Parathyroid adenoma (tissue), 2 donors: Measurements from ENCODE around the gene NDUFB8.

ENCODE experiments used
- H2AFZ ChIP-seq: fragments of 300-600 bp; sonication (generic); one replicate; pipeline ENCODE4 v1.7.0; 2017; ENCODE audit warnings: antibody characterized with exemption, mild to moderate bottlenecking
- H3K27ac ChIP-seq: fragments of 300-600 bp; sonication (generic); one replicate; pipeline ENCODE4 v1.7.0; 2017
- H3K27me3 ChIP-seq: fragments of 300-600 bp; sonication (generic); one replicate; pipeline ENCODE4 v1.7.0; 2017; ENCODE audit warnings: low read length; ENCODE audit not compliant: control insufficient read depth, insufficient read depth
- H3K36me3 ChIP-seq: fragments of 300-600 bp; sonication (generic); one replicate; pipeline ENCODE4 v1.7.0; 2017; ENCODE audit warnings: low read length; ENCODE audit not compliant: control insufficient read depth, insufficient read depth
- H3K4me1 ChIP-seq: fragments of 300-600 bp; sonication (generic); one replicate; pipeline ENCODE4 v1.7.0; 2017; ENCODE audit warnings: control low read depth
- H3K4me2 ChIP-seq: fragments of 300-600 bp; sonication (generic); one replicate; pipeline ENCODE4 v1.7.0; 2017; ENCODE audit warnings: low read length
- H3K4me3 ChIP-seq: fragments of 300-600 bp; sonication (generic); one replicate; pipeline ENCODE4 v1.7.0; 2017; ENCODE audit warnings: low read depth, low read length
- H3K79me2 ChIP-seq: fragments of 300-600 bp; sonication (generic); one replicate; pipeline ENCODE4 v1.7.0; 2017; ENCODE audit warnings: control low read depth
- H3K9ac ChIP-seq: fragments of 300-600 bp; sonication (generic); one replicate; pipeline ENCODE4 v1.7.0; 2017; ENCODE audit warnings: mild to moderate bottlenecking
- H3K9me3 ChIP-seq: fragments of 300-600 bp; sonication (generic); one replicate; pipeline ENCODE4 v1.7.0; 2017; ENCODE audit warnings: low read length; ENCODE audit not compliant: control insufficient read depth
- CTCF ChIP-seq: fragments of 300-600 bp; sonication (generic); IDR thresholded peaks from one replicate; pipeline ENCODE4 v1.7.0; 2017; ENCODE audit warnings: antibody characterized with exemption, mild to moderate bottlenecking
- donor health status: primary hyperparathyroidism.

NDUFB8 gene

GRCh38 chr10:100487529-100487928 lies 42.1 kb downstream of the NDUFB8 start:
- Histone ChIP-seq H3K9ac (no peak overlapping the region), H3K4me1 (no peaks in the 10 kb centered on the region), H3K79me2 (no peaks in the 10 kb centered on the region), H3K27ac (no peak overlapping the region), H3K36me3 (no peaks in the 10 kb centered on the region), H2AFZ (no peak overlapping the region), H3K4me2 (no peak overlapping the region), H3K4me3 (no peak overlapping the region), H3K9me3 (no peaks in the 10 kb centered on the region), H3K27me3 (no peaks in the 10 kb centered on the region)
- TF ChIP-seq CTCF: no peak

- H3K79me2 ChIP-seq: no peaks in the 10 kb centered on the region
- H3K27me3 ChIP-seq: no peaks in the 10 kb centered on the region
- TF ChIP-seq CTCF: no peak
- H3K4me1 ChIP-seq: no peaks in the 10 kb centered on the region
- no peak overlapping the region for H2AFZ ChIP-seq
- H3K36me3 ChIP-seq: no peaks in the 10 kb centered on the region
- no peaks in the 10 kb centered on the region for H3K9me3 ChIP-seq
- no peak overlapping the region for H3K4me3 ChIP-seq
- H3K4me2 ChIP-seq: no peak overlapping the region
- H3K27ac ChIP-seq: no peak overlapping the region
- H3K9ac ChIP-seq: no peak overlapping the region
These were observed 43.7 kb downstream of the NDUFB8 start for GRCh38 chr10:100485801-100486495.

GRCh38 chr10:100485366-100485765 lies 44.3 kb downstream of the NDUFB8 start:
- H3K4me1 ChIP-seq: no peaks in the 10 kb centered on the region
- H3K79me2 ChIP-seq: no peaks in the 10 kb centered on the region
- H2AFZ ChIP-seq: no peak overlapping the region
- TF ChIP-seq CTCF: no peak
- no peak overlapping the region for H3K27ac ChIP-seq
- H3K36me3 ChIP-seq: no peaks in the 10 kb centered on the region
- no peaks in the 10 kb centered on the region for H3K9me3 ChIP-seq
- H3K4me3 ChIP-seq: no peak overlapping the region
- no peak overlapping the region for H3K4me2 ChIP-seq
- no peak overlapping the region for H3K9ac ChIP-seq
- no peaks in the 10 kb centered on the region for H3K27me3 ChIP-seq

- no peaks in the 10 kb centered on the region for H3K36me3 ChIP-seq
- H3K9ac ChIP-seq: no peak overlapping the region
- H3K4me3 ChIP-seq: no peak overlapping the region
- no peaks in the 10 kb centered on the region for H3K79me2 ChIP-seq
- no peak overlapping the region for H3K27ac ChIP-seq
- no peak overlapping the region for H2AFZ ChIP-seq
- H3K4me2 ChIP-seq: no peak overlapping the region
- no peaks in the 10 kb centered on the region for H3K9me3 ChIP-seq
- TF ChIP-seq CTCF: no peak
- no peaks in the 10 kb centered on the region for H3K27me3 ChIP-seq
- no peaks in the 10 kb centered on the region for H3K4me1 ChIP-seq
These were observed 45.6 kb downstream of the NDUFB8 start for GRCh38 chr10:100483876-100484666.
